HEK293T (cell line): ENCODE measurements around the gene MYO18A.

Experiments used
- CTCF ChIA-PET: fragments of 350-600 bp; formaldehyde crosslinking; extraction: SDS; loops from one replicate; lab custom pipeline; 2021; ENCODE audit warnings: antibody characterized with exemption, inconsistent platforms; lab: Yijun Ruan, JAX
- POLR2A ChIA-PET: fragments of 350-600 bp; formaldehyde crosslinking; extraction: SDS; loops from one replicate; lab custom pipeline; 2020; ENCODE audit warnings: antibody characterized with exemption, inconsistent platforms; lab: Yijun Ruan, JAX
- DNase-seq: peaks from one replicate; pipeline ENCODE4 v3.0.0; 2012; ENCODE audit warnings: mixed read lengths; ENCODE audit errors: extremely low spot score
- ARNT ChIP-seq: fragments of 450-650 bp; IDR thresholded peaks from 2 replicates; pipeline ENCODE4 v1.6.1; 2017; ENCODE audit warnings: mild to moderate bottlenecking
- BHLHE40 ChIP-seq: fragments of 450-650 bp; IDR thresholded peaks from 2 replicates; pipeline ENCODE4 v1.6.1; 2016; ENCODE audit warnings: mild to moderate bottlenecking, moderate library complexity, borderline replicate concordance
- CTBP1 ChIP-seq: fragments of 450-650 bp; IDR thresholded peaks from 2 replicates; pipeline ENCODE4 v1.6.1; 2016; ENCODE audit warnings: borderline replicate concordance
- ELF4 ChIP-seq: fragments of 450-650 bp; IDR thresholded peaks from 2 replicates; pipeline ENCODE4 v1.6.1; 2017; ENCODE audit warnings: antibody characterized with exemption
- FOXA1 ChIP-seq: fragments of 450-650 bp; IDR thresholded peaks from 2 replicates; pipeline ENCODE4 v1.6.1; 2016; ENCODE audit warnings: mild to moderate bottlenecking
- FOXK2 ChIP-seq: fragments of 450-650 bp; IDR thresholded peaks from 2 replicates; pipeline ENCODE4 v1.6.1; 2016; ENCODE audit warnings: mild to moderate bottlenecking
- FOXM1 ChIP-seq: fragments of 450-650 bp; IDR thresholded peaks from 2 replicates; pipeline ENCODE4 v1.6.1; 2017; ENCODE audit warnings: mild to moderate bottlenecking, borderline replicate concordance
- HDGF ChIP-seq: fragments of 450-650 bp; IDR thresholded peaks from 2 replicates; pipeline ENCODE4 v1.6.1; 2017; ENCODE audit warnings: antibody characterized with exemption, borderline replicate concordance
- L3MBTL2 ChIP-seq: fragments of 450-650 bp; conservative IDR thresholded peaks from 2 replicates; pipeline ENCODE4 v1.6.1; 2016; ENCODE audit warnings: mild to moderate bottlenecking
- LEF1 ChIP-seq: fragments of 450-650 bp; IDR thresholded peaks from 2 replicates; pipeline ENCODE4 v1.6.1; 2017; ENCODE audit warnings: mild to moderate bottlenecking, borderline replicate concordance
- NFRKB ChIP-seq: fragments of 450-650 bp; IDR thresholded peaks from 2 replicates; pipeline ENCODE4 v1.6.1; 2016; ENCODE audit warnings: mild to moderate bottlenecking, moderate library complexity
- SP1 ChIP-seq: fragments of 450-650 bp; IDR thresholded peaks from 2 replicates; pipeline ENCODE4 v1.6.1; 2017
- SUZ12 ChIP-seq: fragments of 450-650 bp; IDR thresholded peaks from 2 replicates; pipeline ENCODE4 v1.6.1; 2016; ENCODE audit warnings: mild to moderate bottlenecking
- TARDBP ChIP-seq: fragments of 450-650 bp; IDR thresholded peaks from 2 replicates; pipeline ENCODE4 v1.6.1; 2016
- ZNF384 ChIP-seq: fragments of 450-650 bp; IDR thresholded peaks from 2 replicates; pipeline ENCODE4 v1.6.1; 2016
- TF ChIP-seq, protein P1 (sequence below): fragments of 450-650 bp; IDR thresholded peaks from 2 replicates; pipeline ENCODE4 v1.6.1; 2016

MYO18A gene

DNA sequence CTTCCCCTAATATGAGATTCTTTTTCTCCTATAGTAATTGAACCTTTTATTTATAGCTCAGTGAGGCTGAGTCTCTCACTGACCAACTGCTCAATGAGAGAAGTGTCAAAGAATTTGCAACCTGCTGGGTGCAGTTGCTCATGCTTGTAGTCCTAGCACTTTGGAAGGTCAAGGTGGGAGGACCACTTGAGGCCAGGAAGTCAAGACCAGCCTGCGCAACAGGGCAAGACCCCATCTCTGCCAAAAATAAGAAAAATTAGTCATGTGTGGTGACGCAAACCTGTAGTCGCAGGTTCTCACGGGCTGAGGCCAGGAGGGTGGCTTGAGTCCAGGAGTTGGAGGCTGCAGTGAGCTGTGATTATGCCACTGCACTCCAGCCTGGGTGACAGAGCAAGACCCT, 35.5 kb upstream of the MYO18A start:
- no peak for TF ChIP-seq FOXA1
- no peak for TF ChIP-seq L3MBTL2
- TF ChIP-seq ELF4, result no peak
- TF ChIP-seq FOXK2, result no peak
- TF ChIP-seq CTBP1, result no peak
- no peak for TF ChIP-seq ZNF384
- no peak for TF ChIP-seq FOXM1
- TF ChIP-seq NFRKB, result no peak
- TF ChIP-seq, protein P1, sequence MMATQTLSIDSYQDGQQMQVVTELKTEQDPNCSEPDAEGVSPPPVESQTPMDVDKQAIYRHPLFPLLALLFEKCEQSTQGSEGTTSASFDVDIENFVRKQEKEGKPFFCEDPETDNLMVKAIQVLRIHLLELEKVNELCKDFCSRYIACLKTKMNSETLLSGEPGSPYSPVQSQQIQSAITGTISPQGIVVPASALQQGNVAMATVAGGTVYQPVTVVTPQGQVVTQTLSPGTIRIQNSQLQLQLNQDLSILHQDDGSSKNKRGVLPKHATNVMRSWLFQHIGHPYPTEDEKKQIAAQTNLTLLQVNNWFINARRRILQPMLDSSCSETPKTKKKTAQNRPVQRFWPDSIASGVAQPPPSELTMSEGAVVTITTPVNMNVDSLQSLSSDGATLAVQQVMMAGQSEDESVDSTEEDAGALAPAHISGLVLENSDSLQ, result no peak
- no peak for TF ChIP-seq SP1
- TF ChIP-seq HDGF, result no peak
- TF ChIP-seq LEF1, result no peak
- ChIA-PET CTCF (interaction anchor here (0.6 to 1.2 kb wide), 4 partner anchors 67 to 91 kb away, joined by 3 to 4 read pairs (median 4); no protein-coding TSS in a partner anchor), POLR2A (no interaction called here)
- DNase-seq, result no peak

DNA sequence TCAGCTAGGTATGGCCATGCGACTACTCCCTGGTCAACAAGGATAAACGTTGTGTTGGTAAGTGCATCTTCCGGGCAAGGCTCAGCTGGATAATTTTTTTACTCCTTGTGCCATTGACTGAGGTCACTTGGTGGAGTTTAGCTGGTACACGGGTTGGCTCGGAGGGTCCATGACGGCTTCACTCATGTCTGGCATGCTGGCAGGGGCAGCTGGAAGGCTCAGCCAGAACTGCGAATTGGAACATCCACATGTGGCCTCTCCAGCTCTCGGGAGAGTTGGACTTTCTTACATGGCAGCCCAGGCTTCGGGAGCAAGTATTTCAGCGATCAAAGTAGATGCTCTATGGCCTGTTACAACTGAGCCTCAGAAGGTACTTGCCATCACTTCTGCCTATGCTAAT, 35.0 kb upstream of the MYO18A start:
- no peak for TF ChIP-seq ZNF384
- no peak for TF ChIP-seq FOXM1
- TF ChIP-seq, protein P1, result no peak
- no peak for TF ChIP-seq CTBP1
- no peak for TF ChIP-seq HDGF
- TF ChIP-seq SP1, result no peak
- TF ChIP-seq ARNT, result no peak
- TF ChIP-seq TARDBP, result no peak
- TF ChIP-seq ELF4, result no peak
- no peak for TF ChIP-seq SUZ12
- no peak for TF ChIP-seq LEF1
- TF ChIP-seq NFRKB, result no peak
- DNase-seq, result no peak
- ChIA-PET POLR2A (no interaction called here), CTCF (interaction anchor here (0.5 to 1.2 kb wide), 3 partner anchors 11 to 70 kb away, joined by 3 to 4 read pairs (median 4); no protein-coding TSS in a partner anchor)

DNA sequence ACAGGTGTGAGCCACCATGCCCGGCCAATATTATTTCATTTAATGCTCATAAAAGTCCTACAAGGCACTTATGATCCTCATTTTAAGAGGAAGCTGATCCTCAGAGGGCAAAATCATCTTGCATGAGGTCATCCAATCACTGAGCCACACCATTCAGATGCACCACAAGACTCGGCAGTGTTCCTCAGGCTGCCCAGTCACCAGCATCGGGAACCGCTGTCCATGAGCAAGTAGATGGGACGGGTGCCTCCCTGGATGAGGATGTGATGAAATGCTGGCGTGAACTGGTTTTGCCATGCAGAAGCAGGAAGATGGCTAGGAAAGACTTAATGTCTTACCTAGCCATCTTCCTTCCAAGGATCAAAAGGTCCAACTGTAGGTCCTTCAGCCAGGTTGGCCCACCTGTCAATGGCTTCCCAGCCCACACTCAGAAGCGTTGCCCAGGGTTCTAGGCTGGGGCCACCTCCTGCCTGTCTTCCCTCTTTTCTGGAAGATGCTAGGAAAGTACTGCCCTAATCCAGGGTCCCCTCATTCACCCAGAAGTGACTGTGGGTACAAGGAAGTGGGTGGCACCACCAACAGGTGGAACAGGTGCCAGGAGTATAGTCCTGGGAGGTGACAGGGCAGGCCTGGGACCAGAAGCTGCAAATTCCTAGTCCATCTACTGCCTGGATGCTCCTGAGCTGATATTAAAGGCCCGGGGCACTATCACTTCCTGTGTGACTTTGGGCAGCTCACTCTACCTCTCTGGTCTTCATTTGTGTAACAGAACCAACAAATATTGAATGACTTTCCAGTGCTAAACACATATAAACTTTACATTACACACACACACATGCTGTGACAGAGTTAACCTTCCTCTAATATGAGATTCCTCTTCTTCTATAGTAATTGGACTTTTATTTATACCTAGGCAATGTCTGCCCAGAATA, 34.3 kb upstream of the MYO18A start:
- TF ChIP-seq TARDBP (no peak), CTBP1 (no peak), LEF1 (no peak), FOXA1 (no peak), HDGF (no peak), BHLHE40 (no peak), SP1 (no peak), L3MBTL2 (no peak), NFRKB (no peak), ZNF384 (no peak)
- TF ChIP-seq, protein P1, result no peak
- no peak for DNase-seq
- POLR2A ChIA-PET, result no interaction called here
- CTCF ChIA-PET, result interaction anchor here (0.5 to 1.2 kb wide), 3 partner anchors 11 to 66 kb away, joined by 3 to 4 read pairs (median 3); no protein-coding TSS in a partner anchor

DNA sequence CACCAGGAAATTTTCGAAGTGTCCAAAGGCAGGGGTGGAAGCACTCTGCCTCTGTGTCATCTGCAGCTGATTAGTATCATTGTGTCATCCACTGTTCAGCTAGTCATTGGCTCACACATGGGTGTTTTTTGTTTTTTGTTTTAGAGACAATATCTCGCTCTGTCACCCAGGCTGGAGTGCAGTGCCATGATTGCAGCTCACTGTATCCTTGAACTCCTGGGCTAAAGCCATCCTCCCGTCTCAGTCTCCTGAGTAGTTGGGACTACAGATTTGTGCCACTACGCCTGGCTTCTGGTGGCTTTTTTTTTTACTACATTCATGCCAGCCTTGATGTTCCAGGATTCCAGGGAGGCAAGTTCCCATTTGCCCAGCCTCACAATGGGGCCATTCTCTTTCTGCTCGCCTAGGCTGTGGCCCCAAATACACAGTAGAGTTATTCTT, 32.5 kb upstream of the MYO18A start:
- ChIA-PET CTCF (interaction anchor here (1.3 kb wide), 2 partner anchors 64 to 95 kb away, joined by 5 read pairs; no protein-coding TSS in a partner anchor), POLR2A (no interaction called here)
- TF ChIP-seq ZNF384, result no peak
- TF ChIP-seq SP1, result no peak
- TF ChIP-seq BHLHE40, result no peak
- no peak for TF ChIP-seq SUZ12
- no peak for TF ChIP-seq TARDBP
- TF ChIP-seq CTBP1, result no peak
- TF ChIP-seq NFRKB, result no peak
- TF ChIP-seq ELF4, result no peak
- no peak for TF ChIP-seq ARNT
- TF ChIP-seq FOXM1, result no peak
- TF ChIP-seq FOXK2, result no peak
- TF ChIP-seq L3MBTL2, result no peak
- no peak for TF ChIP-seq HDGF
- no peak for TF ChIP-seq LEF1
- no peak for TF ChIP-seq FOXA1
- TF ChIP-seq, protein P1, result no peak

DNA sequence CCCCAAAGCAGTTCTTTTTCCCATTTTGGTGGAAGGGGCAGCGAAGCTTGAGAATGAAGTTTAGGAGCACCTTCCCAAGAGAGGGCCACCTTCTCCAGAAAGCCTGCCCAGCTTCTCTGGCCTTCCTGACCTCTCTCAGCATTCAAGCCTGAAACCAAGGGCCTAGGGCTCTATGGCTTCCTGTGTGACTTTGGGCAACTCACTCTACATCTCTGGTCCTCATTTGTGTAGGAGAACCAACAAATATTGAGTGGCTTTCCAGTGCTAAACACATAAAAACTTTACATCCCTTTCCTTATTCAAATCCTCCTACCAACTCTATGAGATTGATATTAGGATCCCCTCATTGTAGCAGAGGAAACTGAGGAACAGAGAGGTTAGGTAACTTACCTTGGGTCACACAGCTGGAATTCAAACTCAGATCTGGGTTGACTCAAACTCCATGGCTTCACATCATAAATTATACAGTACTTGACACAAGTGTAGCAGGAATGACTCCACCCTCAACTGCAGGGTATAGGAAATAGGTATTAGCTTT, 32.0 kb upstream of the MYO18A start:
- no peak for TF ChIP-seq HDGF
- no peak for DNase-seq
- CTCF ChIA-PET, result interaction anchor here (1.3 kb wide), 2 partner anchors 63 to 95 kb away, joined by 5 read pairs; no protein-coding TSS in a partner anchor
- POLR2A ChIA-PET, result interaction anchor here (1.0 kb wide), 1 partner anchor 63 kb away, joined by 4 read pairs; no protein-coding TSS in a partner anchor

More for the DNA sequence above, 32.5 kb upstream of the MYO18A start:
- no peak for DNase-seq
